Measurements from ENCODE around the gene PIP5KL1.

The PIP5KL1 gene

GRCh38 chr9:127973169-127974000 is 42.8 kb upstream of the PIP5KL1 start:
- TF ChIP-seq GATA1 (IDR thresholded peaks at IDR 0.05; ENCODE audit: low read depth, low read length) (no peak), POLR2A (IDR thresholded peaks at IDR 0.05; ENCODE audit: low read length) (no peak)
- DNase-seq: no peak

- no peak for TF ChIP-seq GATA1 (IDR thresholded peaks at IDR 0.05; ENCODE audit: low read depth, low read length)
- no peak for TF ChIP-seq POLR2A (IDR thresholded peaks at IDR 0.05; ENCODE audit: low read length)
- DNase-seq: no peak
These were observed 41.8 kb upstream of the PIP5KL1 start for GRCh38 chr9:127972236-127972871.

GRCh38 chr9:127971357-127972235 is 41.0 kb upstream of the PIP5KL1 start:
- DNase-seq: no peak
- TF ChIP-seq GATA1 (IDR thresholded peaks at IDR 0.05; ENCODE audit: low read depth, low read length): no peak
- TF ChIP-seq POLR2A (IDR thresholded peaks at IDR 0.05; ENCODE audit: low read length): no peak

GRCh38 chr9:127970401-127971313 is 40.1 kb upstream of the PIP5KL1 start:
- no peak for TF ChIP-seq GATA1 (IDR thresholded peaks at IDR 0.05; ENCODE audit: low read depth, low read length)
- TF ChIP-seq POLR2A (IDR thresholded peaks at IDR 0.05; ENCODE audit: low read length): no peak

GRCh38 chr9:127968700-127969383 is 38.3 kb upstream of the PIP5KL1 start:
- DNase-seq: peak in 1 of 2 experiments; percentile 35
- TF ChIP-seq GATA1 (IDR thresholded peaks at IDR 0.05; ENCODE audit: low read depth, low read length): no peak
- TF ChIP-seq POLR2A (IDR thresholded peaks at IDR 0.05; ENCODE audit: low read length): no peak

More at GRCh38 chr9:127970401-127971313, 40.1 kb upstream of the PIP5KL1 start:
- no peak for DNase-seq

GRCh38 chr9:127968042-127968441 is 37.5 kb upstream of the PIP5KL1 start:
- DNase-seq: peak in 1 of 2 experiments; percentile 33
- no peak for TF ChIP-seq GATA1 (IDR thresholded peaks at IDR 0.05; ENCODE audit: low read depth, low read length)
- no peak for TF ChIP-seq POLR2A (IDR thresholded peaks at IDR 0.05; ENCODE audit: low read length)

- no peak for TF ChIP-seq GATA1 (IDR thresholded peaks at IDR 0.05; ENCODE audit: low read depth, low read length)
- TF ChIP-seq POLR2A (IDR thresholded peaks at IDR 0.05; ENCODE audit: low read length): no peak
These were observed 36.7 kb upstream of the PIP5KL1 start for GRCh38 chr9:127967151-127967809.

GRCh38 chr9:127966416-127967150 is 36.0 kb upstream of the PIP5KL1 start:
- no peak for DNase-seq
- TF ChIP-seq POLR2A (IDR thresholded peaks at IDR 0.05; ENCODE audit: low read length) (no peak), GATA1 (IDR thresholded peaks at IDR 0.05; ENCODE audit: low read depth, low read length) (no peak)

More at GRCh38 chr9:127967151-127967809, 36.7 kb upstream of the PIP5KL1 start:
- DNase-seq: no peak

GRCh38 chr9:127965953-127966352 is 35.4 kb upstream of the PIP5KL1 start:
- TF ChIP-seq GATA1 (IDR thresholded peaks at IDR 0.05; ENCODE audit: low read depth, low read length) (no peak), POLR2A (IDR thresholded peaks at IDR 0.05; ENCODE audit: low read length) (no peak)

GRCh38 chr9:127963359-127964064 is 32.9 kb upstream of the PIP5KL1 start:
- DNase-seq: no peak
- TF ChIP-seq GATA1 (IDR thresholded peaks at IDR 0.05; ENCODE audit: low read depth, low read length) (no peak), POLR2A (IDR thresholded peaks at IDR 0.05; ENCODE audit: low read length) (no peak)

More at GRCh38 chr9:127965953-127966352, 35.4 kb upstream of the PIP5KL1 start:
- DNase-seq: no peak

GRCh38 chr9:127963041-127963358 is 32.4 kb upstream of the PIP5KL1 start:
- TF ChIP-seq GATA1 (IDR thresholded peaks at IDR 0.05; ENCODE audit: low read depth, low read length): no peak
- no peak for TF ChIP-seq POLR2A (IDR thresholded peaks at IDR 0.05; ENCODE audit: low read length)

More at GRCh38 chr9:127963041-127963358, 32.4 kb upstream of the PIP5KL1 start:
- DNase-seq: no peak
